Left renal cortex interstitium (tissue), 4 donors: ENCODE data around the gene SUMF1. TPM values are rescaled to one million over a fixed set of nuclear protein-coding genes. Genes with fewer than 3 reads are reported as not detected.

Experiments
- DNase-seq, 4 donors: peaks; one replicate each; pipeline ENCODE4 v3.0.0-alpha.2; 2013; ENCODE audit warnings: low read depth in 4 of 4, low spot score in 2 of 4, missing footprints in 1 of 4
- polyA plus RNA-seq, 4 donors: library from polyadenylated mRNA; unstranded; fragments of 120-200 nt; gene quantifications; one replicate each; pipeline ENCODE4 v1.2.1, GENCODE V29; 2013; ENCODE audit not compliant: insufficient read length in 4 of 4

The SUMF1 gene
- polyA plus RNA-seq, 4 donors = 40.2 to 53.5 (median 49.4) TPM

GRCh38 chr3:4498446-4498845 is 31.4 kb upstream of the SUMF1 start:
- no peak for DNase-seq

- no peak for DNase-seq
Observed at GRCh38 chr3:4497843-4498324, 30.8 kb upstream of the SUMF1 start.

GRCh38 chr3:4497005-4497692 is 30.1 kb upstream of the SUMF1 start:
- DNase-seq = no peak

- no peak for DNase-seq
Observed at GRCh38 chr3:4496087-4496452, 29.0 kb upstream of the SUMF1 start.

GRCh38 chr3:4495294-4496086 is 28.4 kb upstream of the SUMF1 start:
- no peak for DNase-seq

GRCh38 chr3:4494895-4495264 is 27.8 kb upstream of the SUMF1 start:
- no peak for DNase-seq

- DNase-seq = no peak
Observed at GRCh38 chr3:4493941-4494894, 27.1 kb upstream of the SUMF1 start.

- peak; percentile 96 to 99 (median 98) for DNase-seq
Observed at GRCh38 chr3:4493014-4493940, 26.2 kb upstream of the SUMF1 start, which contains the start of gene ITPR1. TSS of gene ITPR1 (plus strand) at chr3:4493348. CDS start at chr3:4516492, 23,144 bp downstream.

- peak in 1 of 4 donors; percentile 88 for DNase-seq
Observed at GRCh38 chr3:4492208-4493013, 25.3 kb upstream of the SUMF1 start.

GRCh38 chr3:4491855-4492207 is 24.8 kb upstream of the SUMF1 start:
- no peak for DNase-seq

- no peak for DNase-seq
Observed at GRCh38 chr3:4478261-4478660, 11.2 kb upstream of the SUMF1 start.

GRCh38 chr3:4476496-4476895 is 9.4 kb upstream of the SUMF1 start:
- no peak for DNase-seq

GRCh38 chr3:4475804-4476203 is 8.7 kb upstream of the SUMF1 start:
- DNase-seq = no peak

GRCh38 chr3:4474683-4475490 is 7.8 kb upstream of the SUMF1 start:
- no peak for DNase-seq

- DNase-seq = no peak
Observed at GRCh38 chr3:4472766-4473165, 5.7 kb upstream of the SUMF1 start.

- no peak for DNase-seq
Observed at GRCh38 chr3:4472312-4472711, 5.2 kb upstream of the SUMF1 start.

GRCh38 chr3:4471907-4472306 is 4.8 kb upstream of the SUMF1 start:
- DNase-seq = no peak

GRCh38 chr3:4467522-4467867 is 426 bp upstream of the SUMF1 start:
- no peak for DNase-seq
